Right atrium auricular region (tissue), 2 donors: Measurements from ENCODE around the gene OR8B8. TPM values are rescaled to one million over a fixed set of nuclear protein-coding genes. Genes with fewer than 3 reads are reported as not detected.
A peak's percentile ranks its signal among the peaks of the same experiment; 100 is the strongest.

Source experiments
- DNase-seq: peaks from one replicate; pipeline ENCODE4 v3.0.0-alpha.2; 2019; ENCODE audit warnings: low spot score
- H3K27ac ChIP-seq, 2 donors: fragments of 200-600 bp; sonication (generic); 1 replicate in 1 of 2; 2 replicates in 1 of 2; pipeline ENCODE4 v1.5.1; 2016 to 2019
- H3K27me3 ChIP-seq, 2 donors: fragments of 200-600 bp; sonication (generic); one replicate each; pipeline versions ENCODE4 v1.5.1 to v1.6.0; 2017 to 2019
- H3K36me3 ChIP-seq: fragments of 200-600 bp; sonication (generic); one replicate; pipeline ENCODE4 v1.5.1; 2016
- H3K4me1 ChIP-seq, 2 donors: fragments of 200-600 bp; sonication (generic); one replicate each; pipeline versions ENCODE4 v1.5.1 to v1.6.0; 2017 to 2019
- H3K4me3 ChIP-seq, 2 donors: fragments of 200-600 bp; sonication (generic); 1 replicate in 1 of 2; 2 replicates in 1 of 2; pipeline ENCODE4 v1.5.1; 2017 to 2019; ENCODE audit warnings: mild to moderate bottlenecking in 1 of 2, moderate library complexity in 1 of 2
- H3K9me3 ChIP-seq, 2 donors: fragments of 200-600 bp; sonication (generic); one replicate each; pipeline ENCODE4 v1.5.1; 2019
- total RNA-seq, 2 donors: library from RNA; depleted of rRNA; stranded (reverse); fragments of >200 nt; gene quantifications; one replicate each; pipeline ENCODE4 v1.1.0, GENCODE V29; 2016
- TF ChIP-seq, protein P1 (sequence below), 2 donors: fragments of 200-600 bp; sonication (generic); IDR thresholded peaks; one replicate each; pipeline ENCODE4 v1.5.1; 2019; ENCODE audit warnings: antibody characterized with exemption in 2 of 2

Gene OR8B8
- total RNA-seq, 2 donors from 2014 or later = not detected

DNA sequence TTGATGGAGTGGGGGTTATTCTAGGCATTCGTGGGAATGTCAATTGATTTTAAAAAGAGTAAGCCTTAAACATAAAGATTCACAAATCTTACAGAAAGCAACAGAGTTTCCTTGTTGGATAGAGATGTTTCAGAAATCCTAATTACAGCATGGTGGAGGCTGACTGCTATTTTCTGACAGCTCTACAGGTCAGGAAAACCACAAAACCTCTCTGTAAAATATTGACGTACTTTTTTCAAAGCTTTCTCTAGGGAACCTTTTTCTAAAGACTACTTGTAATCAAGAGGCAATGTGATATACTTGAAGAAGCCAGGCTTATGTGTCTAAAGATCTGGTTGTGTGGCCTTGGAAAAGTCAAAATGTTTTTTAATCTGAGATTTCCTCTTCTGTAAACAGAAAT lies 9.1 kb upstream of the OR8B8 start:
- no peak overlapping the region for H3K4me3 ChIP-seq
- TF ChIP-seq, protein P1, sequence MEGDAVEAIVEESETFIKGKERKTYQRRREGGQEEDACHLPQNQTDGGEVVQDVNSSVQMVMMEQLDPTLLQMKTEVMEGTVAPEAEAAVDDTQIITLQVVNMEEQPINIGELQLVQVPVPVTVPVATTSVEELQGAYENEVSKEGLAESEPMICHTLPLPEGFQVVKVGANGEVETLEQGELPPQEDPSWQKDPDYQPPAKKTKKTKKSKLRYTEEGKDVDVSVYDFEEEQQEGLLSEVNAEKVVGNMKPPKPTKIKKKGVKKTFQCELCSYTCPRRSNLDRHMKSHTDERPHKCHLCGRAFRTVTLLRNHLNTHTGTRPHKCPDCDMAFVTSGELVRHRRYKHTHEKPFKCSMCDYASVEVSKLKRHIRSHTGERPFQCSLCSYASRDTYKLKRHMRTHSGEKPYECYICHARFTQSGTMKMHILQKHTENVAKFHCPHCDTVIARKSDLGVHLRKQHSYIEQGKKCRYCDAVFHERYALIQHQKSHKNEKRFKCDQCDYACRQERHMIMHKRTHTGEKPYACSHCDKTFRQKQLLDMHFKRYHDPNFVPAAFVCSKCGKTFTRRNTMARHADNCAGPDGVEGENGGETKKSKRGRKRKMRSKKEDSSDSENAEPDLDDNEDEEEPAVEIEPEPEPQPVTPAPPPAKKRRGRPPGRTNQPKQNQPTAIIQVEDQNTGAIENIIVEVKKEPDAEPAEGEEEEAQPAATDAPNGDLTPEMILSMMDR (IDR thresholded peaks at IDR 0.05) = no peak
- H3K9me3 ChIP-seq = peaks cover 0 to under 1% of the 10 kb centered on the region in 2 donors
- H3K4me1 ChIP-seq = no peaks in the 10 kb centered on the region
- no peaks in the 10 kb centered on the region for H3K27me3 ChIP-seq
- H3K27ac ChIP-seq = no peak overlapping the region
- no peaks in the 10 kb centered on the region for H3K36me3 ChIP-seq
- DNase-seq = no peak

DNA sequence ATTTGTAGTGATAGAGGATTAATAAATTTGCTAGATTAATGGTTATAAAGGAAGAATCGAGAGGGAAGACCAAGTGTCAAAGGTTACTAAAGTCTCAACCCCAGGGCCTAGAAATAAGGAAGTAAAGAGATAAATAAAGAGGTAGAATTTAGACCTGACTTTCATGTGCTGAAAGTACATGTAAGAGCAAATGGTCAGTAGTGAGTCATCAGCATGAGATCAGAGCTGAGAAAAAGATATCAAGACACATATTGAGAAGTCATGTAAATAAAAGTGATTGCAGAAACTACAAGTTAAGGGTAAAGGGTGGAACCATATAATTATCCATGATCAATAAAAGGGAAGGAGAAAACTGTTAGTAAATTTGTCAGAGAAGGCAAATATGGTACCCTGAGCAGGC lies 1.4 kb upstream of the OR8B8 start:
- Histone ChIP-seq H3K9me3 (peaks cover 0 to 12% of the 10 kb centered on the region in 2 donors), H3K27ac (no peak overlapping the region), H3K4me1 (no peaks in the 10 kb centered on the region), H3K27me3 (no peaks in the 10 kb centered on the region), H3K4me3 (no peak overlapping the region), H3K36me3 (no peaks in the 10 kb centered on the region)
- DNase-seq = no peak
- TF ChIP-seq, protein P1 (IDR thresholded peaks at IDR 0.05) = no peak

DNA sequence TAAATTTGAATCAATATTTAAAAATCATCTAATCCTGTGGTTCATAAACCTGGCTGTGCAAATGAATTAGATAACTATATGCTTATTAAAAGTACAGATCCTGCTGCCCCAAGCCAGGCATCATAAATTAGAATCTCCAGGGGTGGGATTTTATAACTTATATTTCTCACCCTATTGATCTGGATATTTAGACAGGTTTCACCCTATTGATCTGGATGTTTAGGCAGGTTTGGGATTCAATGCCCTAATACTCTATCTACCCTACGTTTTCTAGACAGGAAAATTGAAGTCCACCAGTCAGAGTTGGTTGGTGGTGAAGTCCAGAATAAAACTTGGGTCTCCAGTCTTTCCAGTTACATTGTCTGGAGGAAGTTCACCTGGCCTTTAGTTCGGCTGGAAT lies 2.6 kb downstream of the OR8B8 start:
- no peaks in the 10 kb centered on the region for H3K4me1 ChIP-seq
- TF ChIP-seq, protein P1 (IDR thresholded peaks at IDR 0.05) = no peak

DNA sequence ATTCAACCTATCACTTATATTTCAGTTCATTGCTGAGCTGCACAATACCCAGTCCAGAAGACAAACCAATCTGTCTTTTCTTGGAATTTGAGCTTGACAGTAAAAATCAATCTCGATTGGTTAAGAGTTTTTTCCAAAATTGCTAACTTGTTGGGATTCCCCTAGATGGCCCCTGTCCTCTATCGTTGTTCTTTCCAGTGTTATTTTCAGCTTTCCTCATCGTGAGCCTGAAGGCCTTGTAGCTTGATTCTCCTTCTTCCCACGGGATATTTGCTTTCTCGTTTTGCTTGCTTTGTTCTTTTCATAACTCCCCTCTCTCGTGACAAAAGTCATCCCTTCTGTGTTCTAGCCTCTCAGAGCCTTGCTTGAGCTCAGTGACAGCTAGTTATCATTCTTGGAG lies 3.1 kb downstream of the OR8B8 start:
- TF ChIP-seq, protein P1 (IDR thresholded peaks at IDR 0.05) = peak in 1 of 2 donors; percentile 11
- no peaks in the 10 kb centered on the region for H3K27me3 ChIP-seq
- H3K4me1 ChIP-seq = no peaks in the 10 kb centered on the region
- H3K27ac ChIP-seq = no peak overlapping the region
- DNase-seq = no peak
- H3K36me3 ChIP-seq = no peaks in the 10 kb centered on the region
- no peaks in the 10 kb centered on the region for H3K9me3 ChIP-seq
- H3K4me3 ChIP-seq = no peak overlapping the region

More for the DNA sequence above, 2.6 kb downstream of the OR8B8 start:
- H3K4me3 ChIP-seq = no peak overlapping the region
- no peaks in the 10 kb centered on the region for H3K27me3 ChIP-seq
- DNase-seq = no peak
- no peaks in the 10 kb centered on the region for H3K9me3 ChIP-seq
- H3K36me3 ChIP-seq = no peaks in the 10 kb centered on the region
- no peak overlapping the region for H3K27ac ChIP-seq

DNA sequence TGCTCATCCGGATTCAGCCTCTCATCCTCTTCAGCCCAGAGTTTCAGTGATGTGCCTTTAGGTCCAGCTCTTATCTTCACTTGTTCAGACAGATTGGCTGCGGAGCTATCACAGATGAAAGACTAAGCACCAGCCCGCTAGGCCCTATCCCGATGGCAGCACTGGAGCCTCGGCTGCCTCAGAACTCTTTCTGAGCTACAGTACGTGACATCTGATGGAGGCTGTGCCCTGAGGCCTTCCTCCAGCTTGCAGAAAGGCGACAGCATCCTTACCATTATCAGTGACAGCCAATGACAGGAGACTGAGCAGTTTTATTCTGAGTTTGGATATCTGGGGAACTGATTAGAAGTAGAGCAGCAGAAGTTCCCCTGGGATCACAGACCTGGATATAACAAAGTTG lies 4.0 kb downstream of the OR8B8 start:
- Histone ChIP-seq H3K4me1 (no peaks in the 10 kb centered on the region), H3K27me3 (no peaks in the 10 kb centered on the region), H3K27ac (no peak overlapping the region), H3K9me3 (no peaks in the 10 kb centered on the region), H3K4me3 (no peak overlapping the region), H3K36me3 (no peaks in the 10 kb centered on the region)
- no peak for DNase-seq
- TF ChIP-seq, protein P1 (IDR thresholded peaks at IDR 0.05) = no peak

DNA sequence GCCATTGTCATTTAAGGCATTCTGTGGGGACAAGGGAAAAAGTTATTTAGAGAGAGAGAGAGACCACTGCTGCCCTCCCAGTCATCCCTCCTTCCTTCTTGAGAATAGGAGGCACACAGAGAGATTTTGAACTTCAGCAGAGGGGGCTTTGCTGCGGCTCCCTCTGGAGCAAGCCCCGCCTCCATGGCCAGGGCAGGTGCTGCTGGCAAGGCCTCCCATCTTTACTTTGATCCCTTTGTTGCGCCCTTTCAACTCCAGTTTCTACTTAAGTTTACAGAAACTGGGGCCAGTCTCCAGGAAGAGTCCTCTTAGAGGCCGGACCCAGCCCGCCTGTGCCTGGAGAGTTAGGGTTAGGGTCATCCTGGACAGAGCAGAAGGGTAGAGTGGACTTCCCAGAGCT lies 4.4 kb downstream of the OR8B8 start:
- no peaks in the 10 kb centered on the region for H3K27me3 ChIP-seq
- no peak overlapping the region for H3K27ac ChIP-seq
- no peaks in the 10 kb centered on the region for H3K36me3 ChIP-seq
- DNase-seq = no peak
- no peaks in the 10 kb centered on the region for H3K4me1 ChIP-seq
- TF ChIP-seq, protein P1 (IDR thresholded peaks at IDR 0.05) = no peak
- H3K9me3 ChIP-seq = no peaks in the 10 kb centered on the region
- H3K4me3 ChIP-seq = no peak overlapping the region
